Pancreas (tissue), 10 donors: ENCODE data around the gene GFRA1. TPM values are rescaled to one million over a fixed set of nuclear protein-coding genes. Genes with fewer than 3 reads are reported as not detected.
"Not testable (repeated sequence)": the region's sequence is repeated elsewhere in the genome, so short reads cannot be mapped to it uniquely, and the experiment has no call there.

Source experiments
- ATAC-seq, 4 donors: fragments of 200-7000 bp; cut with Tn5 transposase; one replicate each; pipeline versions ENCODE4 v1.8.0 to v1.9.1; 2020; ENCODE audit warnings: mild to moderate bottlenecking in 4 of 4, moderate library complexity in 4 of 4
- DNase-seq, 6 donors: peaks; one replicate each; pipeline ENCODE4 v3.0.0-alpha.2; 2020
- FAIRE-seq: peaks from 2 replicates; lab custom pipeline; 2012; peaks lifted over from hg19 to GRCh38; lab: Jason Lieb, UNC
- H3K27ac ChIP-seq, 4 donors: fragments of 200-600 bp; sonication (generic); 1 replicate in 3 of 4; 2 replicates in 1 of 4; pipeline versions ENCODE4 v1.5.0 to v1.8.0; 2020
- H3K27me3 ChIP-seq, 4 donors: fragments of 200-600 bp; one replicate each; pipeline ENCODE4 v1.8.0; 2021
- H3K36me3 ChIP-seq, 3 donors: fragments of 200-600 bp; sonication (generic) in 1 of 3; one replicate each; pipeline versions ENCODE4 v1.5.0 to v1.8.0; 2020 to 2021
- H3K4me1 ChIP-seq, 3 donors: fragments of 200-600 bp; one replicate each; pipeline ENCODE4 v1.8.0; 2021
- H3K4me3 ChIP-seq, 4 donors: fragments of 200-600 bp; sonication (generic) in 2 of 4; one replicate each; pipeline versions ENCODE4 v1.5.0 to v1.8.0; 2020 to 2021
- H3K9me3 ChIP-seq, 4 donors: fragments of 200-600 bp; one replicate each; pipeline ENCODE4 v1.8.0; 2021
- WGBS, 2 donors: extraction: QIAGEN DNeasy Blood & Tissue Kit; methylation state at CpG; one replicate each; pipeline ENCODE4 v1.1.7; 2013; 5-methylcytosine and 5-hydroxymethylcytosine counted together
- intact Hi-C, 3 donors: fragments of 100-400 bp; cut with DNase I; formaldehyde crosslinking; loops; one replicate each; pipeline versions ENCODE4 v1.11.1 to v1.14.2; 2022
- polyA plus RNA-seq, 2 donors: library from polyadenylated mRNA; stranded (reverse); fragments of 200-250 nt; gene quantifications; one replicate each; pipeline ENCODE4 v1.2.3, GENCODE V29; 2013
- total RNA-seq, 6 donors: library from RNA; stranded (reverse); fragmentation: NEBNext Ultra II Directional in 4 of 6; extraction: Animal tissue kit (Norgen Biotek cat#: 25700) in 4 of 6; gene quantifications; one replicate each; pipeline versions ENCODE4 v1.2.1 to v1.2.4, GENCODE V29; 2021 to 2023
- TF ChIP-seq, protein P1 (sequence below), 4 donors: fragments of 200-600 bp; sonication (generic) in 3 of 4; IDR thresholded peaks; one replicate each; pipeline versions ENCODE4 v1.5.0 to v1.8.0; 2021; ENCODE audit warnings: antibody characterized with exemption in 4 of 4
- donor health status: healthy with polysubstance abuse.
- donor health status: DM: no; HTN: no; CAD: no; lungs with moderate emphysema.
- donor health status: DM: no; HTN: no; CAD: no.
- donor health status: control.
- donor health status: control.
- donor health status: Bipolar disorder and iron deficiency.
- donor health status: DM: yes; HTN: yes; CAD: no.
- donor health status: DM: no; HTN: no; CAD: no.
- donor health status: DM: no; HTN: no; CAD: no.
- donor health status: DM: yes; HTN: yes; CAD: no.

Gene GFRA1
- total and polyA plus RNA-seq, 8 donors: 0.61 to 4.4 (median 1.3) TPM

GRCh38 chr10:116055917-116056252, 217.1 kb downstream of the GFRA1 start:
- H3K4me3 ChIP-seq: no peak overlapping the region
- intact Hi-C loops: no loop called here
- no peaks in the 10 kb centered on the region for H3K9me3 ChIP-seq
- H3K36me3 ChIP-seq: no peaks in the 10 kb centered on the region
- ATAC-seq (no peak), FAIRE-seq (no peak), DNase-seq (no peak)
- WGBS, 2 donors: 91 to 95% methylated on average over 3 of the region's 3 CpGs
- no peak overlapping the region for H3K27ac ChIP-seq
- H3K27me3 ChIP-seq: no peaks in the 10 kb centered on the region
- TF ChIP-seq, protein P1, sequence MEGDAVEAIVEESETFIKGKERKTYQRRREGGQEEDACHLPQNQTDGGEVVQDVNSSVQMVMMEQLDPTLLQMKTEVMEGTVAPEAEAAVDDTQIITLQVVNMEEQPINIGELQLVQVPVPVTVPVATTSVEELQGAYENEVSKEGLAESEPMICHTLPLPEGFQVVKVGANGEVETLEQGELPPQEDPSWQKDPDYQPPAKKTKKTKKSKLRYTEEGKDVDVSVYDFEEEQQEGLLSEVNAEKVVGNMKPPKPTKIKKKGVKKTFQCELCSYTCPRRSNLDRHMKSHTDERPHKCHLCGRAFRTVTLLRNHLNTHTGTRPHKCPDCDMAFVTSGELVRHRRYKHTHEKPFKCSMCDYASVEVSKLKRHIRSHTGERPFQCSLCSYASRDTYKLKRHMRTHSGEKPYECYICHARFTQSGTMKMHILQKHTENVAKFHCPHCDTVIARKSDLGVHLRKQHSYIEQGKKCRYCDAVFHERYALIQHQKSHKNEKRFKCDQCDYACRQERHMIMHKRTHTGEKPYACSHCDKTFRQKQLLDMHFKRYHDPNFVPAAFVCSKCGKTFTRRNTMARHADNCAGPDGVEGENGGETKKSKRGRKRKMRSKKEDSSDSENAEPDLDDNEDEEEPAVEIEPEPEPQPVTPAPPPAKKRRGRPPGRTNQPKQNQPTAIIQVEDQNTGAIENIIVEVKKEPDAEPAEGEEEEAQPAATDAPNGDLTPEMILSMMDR (IDR thresholded peaks at IDR 0.05): no peak
- no peaks in the 10 kb centered on the region for H3K4me1 ChIP-seq

DNA sequence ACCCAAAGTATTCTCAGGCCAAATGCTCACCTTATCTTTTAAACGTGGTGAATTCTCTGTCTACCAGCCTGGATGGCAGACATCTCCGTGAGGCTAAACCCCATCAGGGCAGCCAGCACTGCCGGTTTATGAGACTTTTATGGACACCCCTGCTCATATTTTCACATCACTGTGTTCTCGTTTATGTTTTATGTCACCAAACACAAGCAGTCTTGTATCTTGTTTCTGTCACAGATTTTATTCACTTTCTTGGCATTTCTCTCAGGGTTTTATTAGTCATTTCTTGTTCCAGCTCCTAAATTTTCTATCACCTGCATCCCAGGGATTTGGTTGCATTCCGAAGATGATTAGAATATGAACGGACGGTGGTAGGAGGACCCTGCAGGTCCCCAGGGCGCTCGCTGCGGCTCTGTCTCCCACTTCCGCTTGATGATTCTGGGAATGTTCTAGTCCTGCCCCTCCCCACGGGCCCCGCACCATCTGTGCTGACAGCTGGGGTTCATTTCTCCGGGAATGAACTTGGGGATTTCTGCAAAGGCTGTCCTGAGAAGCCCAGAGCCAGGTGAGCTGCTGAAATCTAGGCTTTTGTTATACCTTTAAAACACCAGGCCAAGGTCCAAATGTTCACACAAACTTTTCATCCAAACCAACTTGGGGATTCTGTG, 217.6 kb downstream of the GFRA1 start:
- FAIRE-seq: no peak
- no peak for ATAC-seq
- TF ChIP-seq, protein P1 (IDR thresholded peaks at IDR 0.05): no peak
- Histone ChIP-seq H3K9me3 (no peaks in the 10 kb centered on the region), H3K27ac (no peak overlapping the region), H3K4me1 (no peaks in the 10 kb centered on the region), H3K36me3 (no peaks in the 10 kb centered on the region), H3K27me3 (no peaks in the 10 kb centered on the region), H3K4me3 (no peak overlapping the region)
- 73 to 75% methylated on average over 14 of the region's 14 CpGs for WGBS, 2 donors
- intact Hi-C loops: no loop called here
- DNase-seq: no peak

DNA sequence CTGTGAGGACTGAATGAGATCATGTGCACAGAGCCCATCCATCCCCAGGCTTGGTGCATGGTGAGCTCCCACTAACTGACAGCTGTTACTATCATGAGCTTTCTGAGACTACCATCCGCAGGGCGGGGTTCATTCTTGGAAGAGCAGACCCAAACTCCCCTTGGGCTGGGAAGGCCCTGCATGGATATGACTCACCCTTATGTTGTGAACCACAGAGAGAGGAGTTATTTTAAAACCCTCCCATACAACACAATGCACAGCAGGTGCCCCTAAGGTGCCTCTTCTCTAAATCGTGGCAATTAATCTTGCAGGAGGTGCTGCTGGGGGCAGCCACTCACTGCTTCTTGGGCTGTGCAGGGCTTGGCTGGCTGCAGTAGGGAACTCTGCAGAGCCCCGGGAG, 219.1 kb downstream of the GFRA1 start:
- H3K9me3 ChIP-seq: no peaks in the 10 kb centered on the region
- intact Hi-C loops: no loop called here
- 76 to 77% methylated on average over 4 of the region's 4 CpGs for WGBS, 2 donors
- H3K4me3 ChIP-seq: no peak overlapping the region
- no peak for ATAC-seq
- H3K4me1 ChIP-seq: no peaks in the 10 kb centered on the region
- DNase-seq: no peak
- no peaks in the 10 kb centered on the region for H3K36me3 ChIP-seq
- TF ChIP-seq, protein P1 (IDR thresholded peaks at IDR 0.05): no peak
- H3K27me3 ChIP-seq: no peaks in the 10 kb centered on the region
- no peak overlapping the region for H3K27ac ChIP-seq
- FAIRE-seq: no peak

GRCh38 chr10:116053009-116053730, 219.8 kb downstream of the GFRA1 start:
- FAIRE-seq, ATAC-seq, H3K4me1 ChIP-seq, H3K36me3 ChIP-seq, intact Hi-C loops, H3K4me3 ChIP-seq, H3K9me3 ChIP-seq, DNase-seq, H3K27me3 ChIP-seq, H3K27ac ChIP-seq: not testable (repeated sequence)
- WGBS, 2 donors: 85 to 88% methylated on average over 3 of the region's 3 CpGs

DNA sequence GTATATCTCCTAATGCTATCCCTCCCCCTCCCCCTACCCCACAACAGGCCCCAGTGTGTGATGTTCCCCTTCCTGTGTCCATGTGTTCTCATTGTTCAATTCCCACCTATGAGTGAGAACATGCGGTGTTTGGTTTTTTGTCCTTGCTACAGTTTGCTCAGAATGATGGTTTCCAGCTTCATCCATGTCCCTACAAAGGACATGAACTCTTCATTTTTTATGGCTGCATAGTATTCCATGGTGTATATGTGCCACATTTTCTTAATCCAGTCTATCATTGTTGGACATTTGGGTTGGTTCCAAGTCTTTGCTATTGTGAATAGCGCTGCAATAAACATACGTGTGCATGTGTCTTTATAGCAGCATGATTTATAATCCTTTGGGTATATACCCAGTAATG, 220.5 kb downstream of the GFRA1 start:
- H3K27ac ChIP-seq, H3K9me3 ChIP-seq, H3K27me3 ChIP-seq, H3K4me3 ChIP-seq, intact Hi-C loops, DNase-seq, FAIRE-seq, H3K36me3 ChIP-seq, H3K4me1 ChIP-seq, ATAC-seq: not testable (repeated sequence)
- WGBS, 2 donors: 100% methylated on average over 1 of the region's 3 CpGs

GRCh38 chr10:116049974-116050304, 223.1 kb downstream of the GFRA1 start:
- Histone ChIP-seq H3K9me3 (no peaks in the 10 kb centered on the region), H3K27ac (no peak overlapping the region), H3K36me3 (no peaks in the 10 kb centered on the region), H3K4me1 (no peaks in the 10 kb centered on the region), H3K27me3 (no peaks in the 10 kb centered on the region), H3K4me3 (no peak overlapping the region)
- WGBS, 2 donors: 78 to 93% methylated on average over 5 of the region's 5 CpGs
- ATAC-seq (no peak), FAIRE-seq (no peak), DNase-seq (no peak)
- TF ChIP-seq, protein P1 (IDR thresholded peaks at IDR 0.05): no peak
- intact Hi-C loops: no loop called here
